HepG2 (cell line): ENCODE measurements around the gene PRDM12. TPM values are rescaled to one million over a fixed set of nuclear protein-coding genes. Genes with fewer than 3 reads are reported as not detected.

ENCODE experiments used
- BCL3 ChIP-seq: sonication (generic); formaldehyde crosslinking; IDR thresholded peaks from 2 replicates; pipeline ENCODE4 v1.5.1; 2020; ENCODE audit warnings: mild to moderate bottlenecking, missing genetic modification reagents, moderate library complexity
- DNMT3B ChIP-seq: conservative IDR thresholded peaks from 2 replicates; pipeline ENCODE4 v1.6.1; 2016; ENCODE audit warnings: missing biosample characterization, control low read depth
- GATAD2A ChIP-seq: IDR thresholded peaks from 2 replicates; pipeline ENCODE4 v1.6.1; 2016
- HDAC6 ChIP-seq: fragments of 200-600 bp; sonication (generic); IDR thresholded peaks from 2 replicates; pipeline ENCODE4 v1.7.0; 2017; ENCODE audit warnings: mild to moderate bottlenecking, antibody characterized with exemption, low read length, low read depth
- HMG20B ChIP-seq: conservative IDR thresholded peaks from 2 replicates; pipeline ENCODE4 v1.6.1; 2016; ENCODE audit warnings: missing genetic modification reagents, missing compliant biosample characterization
- HNRNPLL ChIP-seq: fragments of 200-400 bp; formaldehyde crosslinking; IDR thresholded peaks from 2 replicates; pipeline ENCODE4 v1.6.1; 2017; ENCODE audit warnings: mild to moderate bottlenecking, low read depth, low read length; ENCODE audit not compliant: poor library complexity, severe bottlenecking
- IRF9 ChIP-seq: sonication (generic); formaldehyde crosslinking; IDR thresholded peaks from 2 replicates; pipeline ENCODE4 v1.8.0; 2022; ENCODE audit warnings: missing genetic modification reagents, mild to moderate bottlenecking, borderline replicate concordance
- LRRFIP1 ChIP-seq: sonication (generic); formaldehyde crosslinking; conservative IDR thresholded peaks from 2 replicates; pipeline ENCODE4 v1.4.0; 2020; ENCODE audit warnings: missing genetic modification reagents
- POLR2AphosphoS2 ChIP-seq: IDR thresholded peaks from 2 replicates; pipeline ENCODE4 v1.6.1; 2011; ENCODE audit warnings: low read depth, low read length, improper control_type of control experiment
- TOPORS ChIP-seq: sonication (generic); formaldehyde crosslinking; IDR thresholded peaks from 2 replicates; pipeline ENCODE4 v1.8.0; 2023; ENCODE audit warnings: mild to moderate bottlenecking, missing genetic modification reagents
- YEATS4 ChIP-seq: sonication (generic); formaldehyde crosslinking; IDR thresholded peaks from 2 replicates; pipeline ENCODE4 v1.4.0; 2020; ENCODE audit warnings: missing genetic modification reagents, borderline replicate concordance
- ZBTB49 ChIP-seq: sonication (generic); formaldehyde crosslinking; IDR thresholded peaks from 2 replicates; pipeline ENCODE4 v1.4.0; 2020; ENCODE audit warnings: missing genetic modification reagents, borderline replicate concordance
- ZFP37 ChIP-seq: sonication (generic); formaldehyde crosslinking; IDR thresholded peaks from 2 replicates; pipeline ENCODE4 v1.4.0; 2020; ENCODE audit warnings: missing genetic modification reagents, borderline replicate concordance
- ZFP90 ChIP-seq: sonication (generic); formaldehyde crosslinking; IDR thresholded peaks from 2 replicates; pipeline ENCODE4 v1.8.0; 2022; ENCODE audit warnings: missing genetic modification reagents, mild to moderate bottlenecking, inconsistent platforms, borderline replicate concordance
- ZFY ChIP-seq: sonication (generic); formaldehyde crosslinking; IDR thresholded peaks from 2 replicates; pipeline ENCODE4 v1.4.0; 2020; ENCODE audit warnings: missing genetic modification reagents
- ZNF234 ChIP-seq: sonication (generic); formaldehyde crosslinking; conservative IDR thresholded peaks from 2 replicates; pipeline ENCODE4 v1.5.1; 2020; ENCODE audit warnings: mild to moderate bottlenecking, missing genetic modification reagents
- ZNF296 ChIP-seq: sonication (generic); formaldehyde crosslinking; conservative IDR thresholded peaks from 2 replicates; pipeline ENCODE4 v1.5.0; 2020; ENCODE audit warnings: mild to moderate bottlenecking, missing genetic modification reagents
- ZNF773 ChIP-seq: sonication (generic); formaldehyde crosslinking; IDR thresholded peaks from 2 replicates; pipeline ENCODE4 v1.4.0; 2020; ENCODE audit warnings: missing genetic modification reagents, borderline replicate concordance
- ZNF788 ChIP-seq: sonication (generic); formaldehyde crosslinking; IDR thresholded peaks from 2 replicates; pipeline ENCODE4 v1.5.0; 2020; ENCODE audit warnings: mild to moderate bottlenecking, missing genetic modification reagents, borderline replicate concordance
- ZNF800 ChIP-seq: sonication (generic); formaldehyde crosslinking; IDR thresholded peaks from 2 replicates; pipeline ENCODE4 v1.4.0; 2020; ENCODE audit warnings: missing genetic modification reagents
- polyA plus RNA-seq, 8 experiments: library from polyadenylated mRNA; depleted of rRNA in 3 of 8; stranded (reverse) in 7 of 8; unstranded in 1 of 8; fragments of >200 nt; fragmentation: Illumina TruSeq in 4 of 8; extraction: Trizol in 4 of 8; gene quantifications; 2 replicates each; pipeline versions ENCODE4 v1.2.1 to v1.2.3, GENCODE V29; 2011 to 2016; ENCODE audit warnings: low read depth in 4 of 8, missing spikeins in 1 of 8, mixed read lengths in 1 of 8; ENCODE audit not compliant: insufficient read depth in 1 of 8
- total RNA-seq, 5 experiments: library from RNA; depleted of rRNA; stranded (reverse); fragments of >200 nt; fragmentation: Illumina TruSeq; extraction: Trizol; gene quantifications; 2 replicates each; pipeline ENCODE4 v1.2.3, GENCODE V29; 2016; ENCODE audit warnings: low read depth in 1 of 5

The PRDM12 gene
- total and polyA plus RNA-seq, 2 of the 13 experiments (the other 11 are each of a cell fraction or from before 2014, with no cell fraction given), result 0.04 to 0.07 TPM

- peak; percentile 97 for TF ChIP-seq ZFY (CRISPR knock-in tag)
- no peak for TF ChIP-seq HDAC6
- peak; percentile 44; the same call in 1 of the 2 replicates for TF ChIP-seq ZNF800 (CRISPR knock-in tag)
- TF ChIP-seq HNRNPLL, result peak; percentile 73
- no peak for TF ChIP-seq ZBTB49 (CRISPR knock-in tag)
- TF ChIP-seq HMG20B (CRISPR knock-in tag), result no peak
- peak; percentile 61; the same call in 1 of the 2 replicates for TF ChIP-seq IRF9 (CRISPR knock-in tag)
- TF ChIP-seq GATAD2A (CRISPR knock-in tag), result 0 out of 2 replicates have a peak, but pooled peaks have one; percentile 23
- TF ChIP-seq ZFP37 (CRISPR knock-in tag), result peak; percentile 88; the same call in 1 of the 2 replicates
- TF ChIP-seq DNMT3B (CRISPR knock-in tag), result no peak
- peak; percentile 91 for TF ChIP-seq BCL3 (CRISPR knock-in tag)
- no peak for TF ChIP-seq POLR2AphosphoS2
- TF ChIP-seq ZNF773 (CRISPR knock-in tag), result peak; percentile 86; the same call in 1 of the 2 replicates
- TF ChIP-seq TOPORS, result 0 out of 2 replicates have a peak, but pooled peaks have one; percentile 53
- peak; percentile 91 for TF ChIP-seq YEATS4 (CRISPR knock-in tag)
- TF ChIP-seq ZFP90 (CRISPR knock-in tag), result peak; percentile 87; the same call in 1 of the 2 replicates
- TF ChIP-seq ZNF234 (CRISPR knock-in tag), result no peak
- TF ChIP-seq ZNF296 (CRISPR knock-in tag), result no peak
- peak; percentile 27; the same call in 1 of the 2 replicates for TF ChIP-seq ZNF788 (CRISPR knock-in tag)
- TF ChIP-seq LRRFIP1, result no peak
These were observed 29.2 kb downstream of the PRDM12 start, which contains the start of gene EXOSC2 (continued) for GRCh38 chr9:130693426-130694191.
